HG03442 (cell line): ENCODE measurements around the gene SPDYE6.
"Not testable (repeated sequence)": the region's sequence is repeated elsewhere in the genome, so short reads cannot be mapped to it uniquely, and the experiment has no call there.

Experiments
- ATAC-seq: cut with Tn5 transposase; IDR thresholded peaks from one replicate; pipeline ENCODE4 v1.9.1; 2021; ENCODE audit warnings: mild to moderate bottlenecking, moderate library complexity; ENCODE audit not compliant: unreplicated experiment

Gene SPDYE6

DNA sequence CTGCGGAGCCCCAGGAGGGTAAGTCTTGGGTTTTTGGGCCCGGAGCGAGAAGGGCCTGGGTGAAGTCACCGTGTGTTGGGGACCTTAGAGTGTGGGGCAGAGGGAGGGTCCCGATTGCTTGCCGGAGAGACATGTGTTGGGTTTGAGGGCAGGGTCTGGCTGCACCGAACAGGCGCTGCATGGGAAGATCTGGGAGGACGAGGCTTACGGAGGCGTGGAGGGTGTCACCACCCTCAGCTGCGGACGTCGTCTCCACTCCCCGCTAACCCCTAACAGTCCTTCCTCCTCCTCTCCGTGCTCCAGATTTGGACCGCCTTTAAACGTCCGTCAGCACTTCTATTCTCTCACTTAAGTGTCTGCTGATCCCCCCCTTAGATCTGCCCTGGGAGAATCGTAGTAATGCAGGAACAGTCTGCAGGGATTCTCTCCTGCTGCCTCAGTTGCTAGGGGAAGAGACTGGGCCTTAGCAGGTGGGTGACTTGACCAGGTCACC is 8.2 kb upstream of the SPDYE6 start:
- ATAC-seq: not testable (repeated sequence)

DNA sequence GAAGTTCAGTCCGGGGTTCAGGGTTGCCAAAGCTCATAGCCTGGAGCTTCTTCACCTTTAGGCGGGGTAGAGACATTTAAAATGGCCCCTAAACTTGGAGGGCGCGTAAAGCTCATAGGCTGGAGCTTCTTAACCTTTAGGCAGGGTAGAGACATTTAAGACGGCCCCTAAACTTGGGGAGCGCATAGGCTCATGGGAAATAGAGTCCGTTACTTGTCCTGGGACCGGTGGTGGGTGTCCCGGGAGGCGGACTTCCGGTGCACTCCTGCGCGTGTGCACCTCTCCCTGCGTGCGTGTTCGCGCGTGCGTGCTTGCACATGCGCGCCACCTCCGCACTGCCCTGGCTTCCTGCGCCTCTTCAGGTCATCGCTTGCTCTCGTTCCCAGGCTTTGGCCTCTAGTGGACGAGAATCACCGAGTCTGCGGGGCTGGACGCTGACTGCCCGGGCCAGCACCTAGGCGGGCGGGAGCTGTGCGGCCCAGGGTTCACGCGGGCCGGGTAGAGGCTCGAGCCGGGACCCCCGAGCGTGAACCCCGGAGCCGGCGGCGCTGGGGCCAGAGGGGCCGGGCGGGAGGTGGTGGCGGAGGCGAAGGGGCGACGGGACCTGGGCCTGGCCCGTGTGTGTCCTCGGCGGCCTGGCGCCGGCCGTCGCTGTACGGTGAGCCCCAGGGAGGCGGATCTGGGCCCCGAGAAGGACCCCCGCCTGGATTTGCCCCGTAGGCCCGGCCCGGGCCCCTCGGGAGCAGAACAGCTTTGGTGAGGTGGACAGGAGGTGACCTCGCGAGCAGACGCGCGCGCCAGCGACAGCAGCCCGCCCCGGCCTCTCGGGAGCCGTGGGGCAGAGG is 7.5 kb upstream of the SPDYE6 start:
- ATAC-seq: peak; percentile 97

DNA sequence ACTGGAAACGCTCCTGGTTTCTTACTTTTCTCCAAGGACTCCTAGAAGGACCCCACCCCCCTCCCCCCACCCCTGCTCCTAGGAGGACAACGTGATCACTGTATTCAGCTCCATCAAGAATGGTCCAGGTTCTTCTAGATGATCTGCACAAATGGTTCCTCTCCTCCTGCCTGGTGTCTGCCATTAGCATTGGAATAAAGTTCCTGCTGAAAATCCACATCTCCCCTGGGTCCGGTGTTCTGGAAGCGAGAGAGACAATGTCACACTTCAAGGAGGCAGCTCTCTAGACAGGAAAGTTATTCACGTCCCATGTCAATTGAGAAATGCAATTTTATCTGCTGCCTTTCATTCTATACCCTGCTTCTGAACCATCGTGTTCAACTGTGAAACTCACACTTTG is 9.3 kb downstream of the SPDYE6 start:
- not testable (repeated sequence) for ATAC-seq

DNA sequence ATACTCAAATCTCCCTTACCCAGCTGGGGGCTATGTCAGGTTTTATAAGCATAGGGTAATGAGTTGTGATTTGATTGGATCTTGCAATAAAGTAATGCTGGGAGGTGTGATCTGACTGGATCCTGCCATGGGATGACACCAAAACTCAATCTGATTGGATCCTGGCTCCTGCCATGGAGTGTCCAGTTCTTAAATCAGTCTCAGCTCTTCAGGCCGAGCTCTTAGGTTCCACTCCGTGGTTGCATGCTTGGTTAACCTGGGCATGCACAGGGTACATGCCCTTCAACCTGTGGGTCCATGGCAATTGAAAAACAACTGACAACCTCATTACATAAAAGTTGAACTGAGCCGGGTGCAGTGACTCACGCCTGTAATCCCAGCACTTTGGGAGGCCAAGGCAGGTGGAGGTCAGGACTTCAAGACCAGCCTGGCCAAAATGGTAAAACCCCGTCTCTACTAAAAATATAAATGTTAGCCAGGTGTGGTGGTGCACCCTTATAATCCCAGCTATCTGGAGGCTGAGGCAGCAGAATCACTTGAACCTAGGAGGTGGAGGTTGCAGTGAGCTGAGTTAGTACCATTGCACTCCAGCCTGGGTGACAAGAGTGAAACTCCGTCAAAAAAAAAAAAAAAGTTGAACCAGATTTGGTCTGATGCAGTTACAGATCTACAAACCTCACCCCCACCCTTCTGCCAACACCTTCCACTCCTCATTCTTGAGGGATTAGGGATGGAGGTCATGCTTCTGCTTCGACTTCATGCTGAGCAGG is 15.5 kb downstream of the SPDYE6 start:
- not testable (repeated sequence) for ATAC-seq

DNA sequence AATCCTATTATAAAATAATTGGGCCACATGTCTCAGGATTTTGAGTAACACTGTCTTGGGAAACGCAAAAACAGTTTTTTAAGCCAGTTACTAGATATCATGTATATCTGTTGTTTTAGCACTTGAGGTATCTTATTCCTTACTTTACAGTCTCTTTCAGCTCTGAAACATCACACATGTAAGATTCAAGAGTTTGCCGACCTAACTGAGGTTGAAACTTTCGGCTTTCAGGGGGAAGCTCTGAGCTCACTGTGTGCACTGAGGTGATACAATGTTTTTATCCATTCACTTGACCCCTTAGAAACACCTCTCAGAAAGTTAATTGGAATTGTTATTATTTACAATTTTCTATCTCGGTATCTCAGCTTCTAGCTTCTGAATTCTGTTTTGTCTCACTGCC is 18.8 kb downstream of the SPDYE6 start:
- ATAC-seq: not testable (repeated sequence)

DNA sequence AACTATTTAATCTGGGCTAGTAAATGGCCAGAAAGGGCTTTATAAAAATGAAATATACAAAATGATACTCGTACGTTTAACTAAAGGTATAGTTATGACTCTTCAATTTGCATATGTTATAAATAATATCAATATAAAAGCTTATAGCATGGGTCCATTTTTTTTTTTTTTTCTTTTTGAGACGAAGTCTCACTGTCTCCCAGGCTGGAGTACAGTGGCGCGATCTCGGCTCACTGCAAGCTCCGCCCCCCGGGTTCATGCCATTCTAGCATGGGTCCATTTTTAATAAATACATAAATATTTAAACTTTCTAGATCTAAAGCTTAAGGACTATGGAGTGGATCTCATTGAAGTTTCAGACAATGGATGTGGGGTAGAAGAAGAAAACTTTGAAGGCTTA is 19.2 kb downstream of the SPDYE6 start:
- ATAC-seq: not testable (repeated sequence)

DNA sequence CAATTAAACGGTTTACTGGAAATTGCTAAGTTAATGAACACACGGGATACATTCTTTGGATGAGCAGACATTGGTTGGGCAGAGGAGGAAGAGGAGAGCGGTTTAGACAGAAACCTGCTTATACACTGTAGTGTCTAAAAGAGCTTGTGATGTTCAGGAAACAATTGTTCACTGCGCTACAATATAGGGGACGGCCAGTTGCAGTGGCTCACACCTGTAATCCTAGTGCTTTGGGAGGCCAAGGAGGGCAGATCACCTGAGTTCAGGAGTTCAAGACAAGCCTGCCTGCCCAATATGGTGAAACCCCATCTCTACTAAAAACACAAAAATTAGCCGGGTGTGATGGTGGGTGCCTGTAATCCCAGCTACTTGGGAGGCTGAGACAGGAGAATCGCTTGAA is 20.7 kb downstream of the SPDYE6 start:
- ATAC-seq: not testable (repeated sequence)

DNA sequence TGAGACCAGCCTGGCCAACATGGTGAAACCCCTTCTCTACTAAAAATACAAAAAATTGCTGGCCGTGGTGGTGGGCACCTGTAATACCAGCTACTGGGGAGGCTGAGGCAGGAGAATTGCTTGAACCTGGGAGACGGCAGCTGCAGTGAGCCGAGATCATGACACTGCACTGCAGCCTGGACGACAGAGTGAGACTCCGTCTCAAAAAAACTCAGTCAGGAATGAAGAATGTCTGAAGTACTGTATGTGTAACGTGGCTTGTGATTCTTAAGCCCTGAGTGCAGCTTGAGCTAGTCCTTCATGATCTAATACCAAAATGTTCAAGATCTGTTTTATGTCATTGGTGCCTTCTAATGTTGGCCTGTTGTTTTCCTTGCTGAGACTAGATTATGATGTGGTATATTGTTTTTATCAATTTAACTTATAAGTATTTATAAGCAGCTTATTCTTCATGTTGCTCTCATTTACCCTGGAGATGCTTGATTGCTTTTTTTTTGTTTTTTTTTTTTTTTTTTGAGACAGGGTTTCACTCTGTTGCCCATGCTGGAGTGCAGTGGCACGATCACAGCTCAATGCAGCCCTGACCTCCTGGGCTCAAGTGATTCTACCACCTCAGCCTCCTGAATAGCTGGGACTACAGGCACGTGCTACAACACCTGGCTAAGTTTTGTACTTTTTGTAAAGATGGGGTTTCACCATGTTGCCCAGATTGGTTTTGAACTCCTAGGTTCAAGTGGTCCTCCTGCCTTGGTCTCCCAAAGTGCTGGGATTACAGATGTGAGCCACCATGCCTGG is 25.4 kb downstream of the SPDYE6 start:
- ATAC-seq: not testable (repeated sequence)

DNA sequence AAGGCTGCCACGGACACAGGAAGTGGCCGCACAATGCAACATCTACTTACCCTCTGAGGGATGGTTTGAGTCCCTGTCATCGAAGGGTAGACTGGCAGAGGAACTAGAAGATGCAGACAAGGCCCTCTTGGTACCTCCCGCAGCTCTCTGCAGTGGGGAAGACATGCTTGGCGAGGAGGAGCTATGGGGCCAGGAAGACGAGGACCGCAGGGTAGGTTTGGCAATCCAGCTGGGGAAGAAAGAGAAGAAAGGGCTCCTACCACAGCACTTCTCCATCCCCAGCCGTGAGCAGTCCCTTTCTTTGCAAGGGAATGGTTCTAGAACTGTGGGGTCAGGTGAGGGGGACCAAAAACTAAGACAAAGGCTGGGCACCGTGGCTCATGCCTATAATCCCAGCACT is 26.9 kb downstream of the SPDYE6 start:
- not testable (repeated sequence) for ATAC-seq

DNA sequence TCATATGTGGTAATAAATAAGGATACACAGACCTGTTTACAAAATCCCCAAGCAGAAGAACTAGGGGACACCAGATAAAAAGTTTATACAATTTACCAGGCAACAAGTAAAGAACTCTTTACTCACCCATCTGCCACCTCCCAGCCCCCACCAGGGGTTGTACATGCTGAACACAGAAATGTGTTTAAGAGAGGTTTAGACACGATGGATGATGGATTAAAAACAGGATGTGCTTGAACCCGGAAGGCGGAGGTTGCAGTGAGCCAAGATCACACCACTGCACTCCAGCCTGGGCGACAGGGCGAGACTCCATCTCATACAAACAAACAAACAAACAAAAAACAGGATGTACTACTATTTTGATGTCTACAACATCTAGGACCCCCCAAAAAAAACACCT is 27.4 kb downstream of the SPDYE6 start:
- not testable (repeated sequence) for ATAC-seq

DNA sequence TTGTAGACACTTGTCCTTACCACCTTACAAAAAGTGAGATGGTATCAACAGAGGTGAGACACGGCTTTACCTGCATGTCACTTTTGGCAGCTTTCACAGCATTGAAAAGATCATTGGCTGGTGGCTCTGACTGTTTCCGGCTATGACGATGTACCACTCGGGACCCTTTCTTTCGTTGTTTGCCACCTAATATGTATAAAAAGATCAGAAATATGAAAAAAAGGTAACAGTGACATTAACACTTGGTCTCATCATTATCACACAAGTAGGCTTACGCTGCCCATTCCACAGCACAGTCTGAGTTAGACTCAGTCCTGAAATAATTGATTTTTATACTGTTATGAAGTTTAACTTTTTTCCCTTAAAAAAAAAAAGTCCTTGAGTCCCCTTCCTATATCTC is 29.1 kb downstream of the SPDYE6 start:
- not testable (repeated sequence) for ATAC-seq

DNA sequence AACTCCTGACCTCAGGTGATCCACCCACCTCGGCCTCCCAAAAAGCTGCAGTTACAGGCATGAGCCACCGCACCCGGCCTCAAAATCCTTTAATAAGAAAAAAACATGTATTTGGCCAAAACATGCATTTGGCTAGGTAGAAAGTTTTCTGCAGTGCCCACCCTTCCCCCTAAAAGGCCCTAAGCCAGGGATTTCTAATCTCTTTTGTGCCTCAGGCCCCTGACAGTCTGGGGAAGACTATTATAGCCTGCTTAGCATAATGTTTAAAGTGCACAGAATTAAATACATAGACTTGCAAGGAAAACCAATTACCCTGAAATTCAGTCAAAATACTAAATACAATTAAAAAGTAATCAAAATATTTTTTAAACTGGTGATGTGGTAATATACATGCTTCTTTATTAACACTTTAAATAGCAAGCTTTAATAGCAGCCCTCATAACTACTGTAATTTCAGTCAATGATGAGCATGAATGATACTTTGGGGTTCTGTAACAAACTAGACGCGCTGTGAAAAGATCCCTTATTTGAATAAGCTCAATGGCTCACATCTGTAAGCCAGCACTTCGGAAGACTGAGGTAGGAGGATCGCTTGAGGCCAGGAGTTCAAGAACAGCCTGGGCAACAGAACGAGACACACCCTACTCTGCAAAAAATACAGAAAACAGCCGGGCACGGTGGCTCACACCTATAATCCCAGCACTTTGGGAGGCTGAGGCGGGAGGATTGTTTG is 29.9 kb downstream of the SPDYE6 start:
- no peak for ATAC-seq

DNA sequence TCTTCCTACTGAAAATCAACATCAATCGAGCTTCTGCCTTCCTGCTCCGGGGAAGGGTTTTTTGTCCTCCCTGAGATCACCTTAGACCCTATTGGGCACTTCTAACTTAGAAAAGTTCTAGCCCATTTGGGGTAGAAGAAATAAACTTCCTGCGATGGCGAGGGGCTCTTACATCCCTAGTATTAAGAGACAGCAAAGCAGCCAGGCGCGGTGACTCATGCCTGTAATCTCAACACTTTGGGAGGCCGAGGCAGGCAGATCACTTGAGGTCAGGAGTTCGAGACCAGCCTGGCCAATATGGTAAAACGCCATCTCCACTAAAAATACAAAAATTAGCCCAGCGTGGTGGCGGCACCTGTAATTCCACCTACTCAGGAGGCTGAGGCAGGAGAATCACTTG is 31.1 kb downstream of the SPDYE6 start:
- ATAC-seq: not testable (repeated sequence)

DNA sequence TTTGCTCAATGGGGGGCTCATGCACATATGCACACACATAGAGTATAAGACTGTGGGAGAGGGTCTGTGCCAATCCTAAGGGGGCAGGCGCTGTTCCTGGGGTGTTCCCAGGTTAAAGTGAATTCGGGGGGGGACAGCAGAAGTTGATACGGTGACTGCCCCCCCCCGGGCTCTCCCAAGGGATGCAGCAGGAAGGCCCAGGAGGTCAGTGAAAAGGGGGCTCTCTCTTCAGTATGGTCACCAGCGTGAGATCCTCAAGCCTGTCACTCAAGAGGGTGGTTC is 32.4 kb downstream of the SPDYE6 start:
- no peak for ATAC-seq

DNA sequence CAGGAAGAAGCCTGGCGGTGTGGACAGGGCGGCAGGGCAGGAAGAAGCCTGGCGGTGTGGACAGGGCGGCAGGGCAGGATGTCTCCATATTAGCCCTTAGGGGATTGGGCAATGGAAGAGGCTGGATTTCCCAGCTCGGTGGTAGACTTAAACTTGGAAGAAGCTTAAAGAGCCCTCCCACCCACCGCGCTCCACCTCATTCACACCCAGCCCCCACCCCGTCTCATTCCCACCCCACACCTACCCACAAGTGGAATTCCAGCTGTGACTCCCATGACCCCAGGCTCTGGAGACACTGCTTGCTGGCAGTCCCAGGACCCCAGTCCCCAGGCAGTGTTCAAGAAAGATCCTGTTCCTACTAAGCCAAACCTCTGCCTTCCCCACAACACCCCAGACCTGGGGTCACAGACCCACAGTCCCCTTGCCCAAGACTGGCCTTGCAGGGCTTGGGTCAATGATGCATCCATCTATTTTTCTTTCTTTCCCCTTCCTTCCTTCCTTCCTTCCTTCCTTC is 34.0 kb downstream of the SPDYE6 start:
- no peak for ATAC-seq

DNA sequence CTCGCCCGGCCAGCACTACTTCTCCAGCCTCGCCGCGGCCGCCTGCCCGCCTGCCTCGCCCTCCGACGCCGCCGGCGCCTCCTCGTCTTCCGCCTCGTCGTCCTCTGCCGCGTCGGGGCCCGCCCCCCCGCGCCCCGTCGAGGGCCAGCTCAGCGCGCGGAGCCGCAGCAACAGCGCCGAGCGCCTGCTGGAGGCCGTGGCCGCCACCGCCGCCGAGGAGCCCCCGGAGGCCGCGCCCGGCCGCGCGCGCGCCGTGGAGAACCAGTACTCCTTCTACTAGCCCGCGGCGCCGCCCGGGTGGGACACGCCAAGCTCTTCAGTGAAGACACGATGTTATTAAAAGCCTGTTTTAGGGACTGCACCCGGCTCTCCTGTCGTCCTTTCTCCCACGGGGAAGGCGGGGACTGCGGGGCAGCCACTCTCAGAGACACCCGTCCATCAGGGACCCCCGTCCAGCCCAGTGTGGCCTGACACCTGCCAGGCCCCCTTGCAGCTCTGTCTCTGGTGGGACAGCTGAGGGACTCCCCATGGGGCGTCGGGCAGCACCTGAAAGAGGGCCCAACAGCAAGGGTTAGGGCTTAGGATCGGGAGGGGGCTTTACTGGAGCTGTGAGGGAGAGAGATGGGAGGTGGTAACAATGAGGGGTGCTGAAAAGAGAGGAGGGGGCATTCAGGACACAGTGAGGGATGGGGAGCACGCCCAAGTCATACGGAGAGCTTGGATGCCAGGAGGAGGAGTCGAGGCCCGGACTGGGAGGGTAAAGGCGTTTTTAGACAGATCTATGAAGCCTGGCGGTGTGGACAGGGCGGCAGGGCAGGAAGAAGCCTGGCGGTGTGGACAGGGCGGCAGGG is 34.7 kb downstream of the SPDYE6 start:
- ATAC-seq: no peak

DNA sequence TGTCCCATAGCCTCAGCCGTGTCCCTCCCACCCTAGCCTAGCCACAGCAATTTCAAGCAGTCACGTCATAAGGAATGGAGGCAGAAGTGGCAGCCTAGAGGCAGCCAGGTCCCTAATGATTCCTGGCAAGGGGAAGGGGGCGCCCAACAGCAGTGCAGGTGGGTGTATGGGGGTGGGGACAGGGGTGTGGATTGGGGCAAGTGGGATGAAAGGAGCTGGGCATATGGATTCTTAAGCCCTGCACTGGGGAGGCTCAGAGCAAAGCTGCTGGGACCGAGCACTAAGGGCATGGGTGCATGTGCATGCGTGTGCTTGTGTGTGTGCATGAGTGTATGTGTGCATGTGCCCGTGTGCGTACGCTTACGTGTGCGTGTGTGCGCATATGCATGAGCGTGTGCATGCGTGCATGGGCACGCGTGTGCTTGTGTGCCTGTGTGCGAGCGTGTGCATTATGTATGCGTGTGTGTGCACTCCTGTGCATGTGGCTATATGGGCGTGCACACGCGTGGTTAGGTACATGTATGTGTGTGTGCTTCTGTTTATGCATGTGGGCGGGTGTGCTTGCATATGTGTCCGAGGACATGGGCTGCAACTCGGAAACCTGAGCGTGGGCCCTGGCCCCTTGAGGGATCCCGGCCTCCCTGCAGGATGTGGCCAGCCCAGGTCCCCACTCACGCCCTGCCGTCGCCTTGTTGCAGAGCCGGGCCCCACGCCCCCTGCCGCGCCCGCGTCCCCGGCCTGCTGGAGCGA is 35.5 kb downstream of the SPDYE6 start:
- ATAC-seq: no peak

DNA sequence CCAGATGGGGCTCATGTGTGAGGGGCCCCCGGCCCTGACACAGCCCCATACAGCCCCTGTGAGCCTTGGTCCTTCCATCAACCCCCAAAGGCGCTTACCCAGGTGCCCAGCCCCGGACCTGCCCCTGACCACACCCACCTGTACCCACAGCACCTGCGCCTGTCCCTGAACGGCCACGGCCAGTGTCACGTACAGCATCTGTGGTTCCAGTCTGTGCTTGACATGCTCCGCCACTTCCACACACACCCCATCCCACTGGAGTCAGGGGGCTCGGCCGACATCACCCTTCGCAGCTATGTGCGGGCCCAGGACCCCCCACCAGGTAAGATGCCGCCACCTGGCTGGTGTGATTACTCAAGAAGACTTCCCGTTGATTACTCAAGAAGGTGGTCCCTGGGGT is 36.1 kb downstream of the SPDYE6 start:
- ATAC-seq: no peak

DNA sequence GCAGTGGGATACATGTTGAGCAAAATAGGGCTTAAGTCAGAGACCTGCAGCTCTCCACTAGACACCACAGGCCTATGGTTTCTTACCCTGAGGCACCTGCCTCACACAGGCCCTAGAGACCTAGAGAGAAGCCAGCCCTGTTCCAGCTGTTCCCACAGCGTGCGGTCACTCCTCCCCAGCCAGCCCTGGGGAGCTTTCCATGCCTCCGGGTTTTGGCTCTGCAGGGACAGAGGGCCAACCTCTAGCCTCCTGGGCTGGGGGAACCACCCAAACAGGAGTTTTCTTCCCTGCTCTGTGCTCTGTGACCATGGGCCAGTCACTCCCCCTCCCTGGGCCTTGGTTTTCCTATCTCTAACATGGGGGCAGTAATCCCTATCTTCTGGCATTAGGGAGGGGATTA is 36.6 kb downstream of the SPDYE6 start:
- no peak for ATAC-seq
